NCI-H2081 treated with DMSO at 0.1 percent for 48 hours (cell line): ENCODE results near the gene NR2C2AP.

Experiments used
- DNase-seq: peaks from one replicate; lab custom pipeline; 2025; lab: John Stamatoyannopoulos, UW

Gene NR2C2AP

DNA sequence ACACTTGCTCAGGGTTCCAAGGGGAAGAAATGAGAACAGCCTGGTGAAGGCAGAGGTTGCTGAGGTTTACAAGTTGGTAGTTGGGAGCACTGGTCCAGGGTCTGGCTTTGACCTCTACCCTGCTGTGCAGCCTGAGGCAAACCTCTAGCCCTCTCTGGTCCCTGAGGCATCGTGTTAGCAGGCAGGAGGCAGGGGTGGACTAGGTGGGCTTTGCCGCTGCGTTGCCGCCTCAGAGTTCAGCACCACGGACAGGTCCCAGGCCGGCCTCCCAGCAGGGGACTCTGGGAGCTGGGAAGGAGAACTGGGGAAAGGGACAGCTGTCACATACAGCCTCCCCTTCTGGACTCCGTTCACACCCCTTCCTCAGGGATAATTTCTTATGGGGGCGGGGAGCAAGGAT lies 11.7 kb upstream of the NR2C2AP start:
- no peak for DNase-seq

DNA sequence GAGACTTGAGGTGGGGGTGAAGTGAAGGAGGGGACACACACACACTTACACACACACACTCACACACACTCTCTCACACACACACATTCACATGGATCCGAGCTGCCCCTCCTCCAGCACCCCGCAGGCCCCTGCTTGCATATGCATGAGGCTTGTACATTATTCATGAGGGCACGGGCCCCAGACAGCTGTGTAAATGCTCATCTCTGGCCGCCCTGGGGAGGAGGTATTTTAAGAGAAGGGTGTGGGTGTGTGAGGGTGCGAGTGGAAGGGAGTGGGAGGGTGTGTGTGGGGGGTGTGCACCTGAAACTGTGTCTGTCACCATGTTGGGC lies 10.9 kb upstream of the NR2C2AP start:
- no peak for DNase-seq

DNA sequence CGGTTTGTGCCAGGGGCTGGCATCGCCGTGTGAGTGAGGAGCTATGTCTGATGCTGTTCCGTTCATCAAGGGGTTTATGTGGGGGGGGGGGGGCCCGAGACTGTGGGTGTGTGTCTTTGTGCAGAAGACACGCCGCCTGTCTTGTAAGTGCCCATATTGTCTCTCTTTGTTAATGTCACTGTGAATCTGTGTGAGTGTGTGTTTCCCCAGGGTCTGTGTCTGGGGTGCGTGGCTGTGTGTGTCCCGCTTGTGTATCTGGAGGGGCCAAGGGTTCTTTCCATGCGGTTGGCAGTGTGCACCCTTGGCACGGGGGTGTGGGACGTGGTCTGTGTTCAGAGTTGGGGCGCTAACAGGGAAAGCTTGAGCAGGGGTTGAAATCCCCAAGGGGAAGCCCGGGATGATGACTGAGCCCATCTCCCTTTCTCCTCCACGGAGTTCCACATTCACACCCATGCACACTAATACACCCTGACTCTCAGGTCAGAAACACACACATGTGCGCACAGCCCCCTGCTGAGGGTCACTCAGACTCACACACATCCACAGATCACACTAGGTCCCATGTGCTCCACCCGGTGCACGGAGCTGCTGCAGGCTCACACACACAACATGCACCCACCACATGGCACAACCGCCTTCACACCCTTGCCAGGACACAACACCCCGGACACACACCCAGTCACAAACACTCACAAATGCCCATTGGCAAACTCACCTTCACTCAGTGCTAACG lies 10.4 kb upstream of the NR2C2AP start:
- no peak for DNase-seq

DNA sequence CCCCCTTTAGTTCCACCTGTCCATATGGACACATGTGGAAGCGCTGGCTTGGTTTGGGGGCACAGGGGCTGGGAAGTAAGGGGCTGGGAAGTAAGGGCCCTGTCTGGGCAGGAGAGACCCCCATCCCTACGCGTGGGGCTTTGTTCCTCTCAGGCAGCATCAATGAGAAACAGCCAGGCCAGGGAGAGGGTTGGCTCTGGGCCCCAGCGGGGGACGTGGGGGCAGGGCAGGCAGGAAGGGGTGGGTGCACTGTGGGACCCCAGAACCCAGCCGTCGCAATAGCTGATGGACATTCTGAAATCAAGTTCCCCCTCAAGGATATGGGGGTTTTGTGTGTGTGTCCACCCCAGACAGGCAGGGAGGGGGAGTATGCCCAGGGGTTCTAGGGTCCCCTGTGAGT lies 9.7 kb upstream of the NR2C2AP start:
- no peak for DNase-seq

DNA sequence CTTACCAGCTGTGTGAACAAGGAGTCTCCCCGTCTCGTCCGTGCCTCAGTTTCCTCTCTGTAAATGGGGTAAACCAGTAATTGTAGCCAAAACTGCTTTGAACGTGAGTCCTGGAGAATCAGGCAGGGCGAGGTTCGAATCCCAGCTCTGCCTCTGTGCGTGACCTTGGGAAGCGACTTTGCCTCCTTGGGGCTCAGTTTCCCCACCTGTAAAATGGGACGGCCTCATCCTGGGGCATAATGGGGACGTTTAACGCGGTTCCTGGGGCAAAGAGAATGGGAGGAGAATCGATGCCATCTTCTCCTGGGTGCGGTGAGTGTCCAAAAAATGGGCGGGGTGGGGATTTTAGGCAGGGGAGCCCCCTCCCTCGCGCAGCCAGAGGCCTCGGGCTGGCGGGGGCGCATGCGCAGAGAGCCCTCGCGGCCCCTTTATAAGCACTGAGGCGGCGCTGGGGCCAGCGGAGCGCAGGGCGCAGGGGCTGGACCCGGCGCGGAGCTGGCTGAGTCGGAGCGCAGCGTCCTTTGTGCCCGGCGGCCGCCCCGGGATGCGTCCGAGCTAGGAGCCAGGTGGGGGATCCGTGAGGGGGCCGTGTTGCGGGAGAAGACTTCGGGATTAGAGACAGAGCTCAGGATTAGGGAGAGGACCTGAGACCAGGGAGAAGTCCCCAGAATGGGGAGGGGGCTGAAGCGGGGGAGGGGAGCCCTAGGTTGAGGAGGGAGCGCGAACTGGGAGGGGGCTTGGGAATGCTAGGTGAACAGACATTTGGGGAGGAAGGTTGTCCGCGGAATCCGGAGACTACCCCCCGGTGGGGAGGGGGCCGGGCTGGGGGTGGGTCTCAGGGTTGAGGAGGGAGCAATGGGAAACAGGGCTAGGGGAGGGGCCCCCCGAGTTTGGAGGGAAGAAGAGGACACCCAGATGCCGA lies 8.5 kb upstream of the NR2C2AP start, which contains the start of gene NCAN:
Gene NCAN, plus strand, starts transcription at position 460 of the 922 bp plus-strand sequence. CDS start 4,996 bp downstream, outside the sequence.
- DNase-seq, result no peak

DNA sequence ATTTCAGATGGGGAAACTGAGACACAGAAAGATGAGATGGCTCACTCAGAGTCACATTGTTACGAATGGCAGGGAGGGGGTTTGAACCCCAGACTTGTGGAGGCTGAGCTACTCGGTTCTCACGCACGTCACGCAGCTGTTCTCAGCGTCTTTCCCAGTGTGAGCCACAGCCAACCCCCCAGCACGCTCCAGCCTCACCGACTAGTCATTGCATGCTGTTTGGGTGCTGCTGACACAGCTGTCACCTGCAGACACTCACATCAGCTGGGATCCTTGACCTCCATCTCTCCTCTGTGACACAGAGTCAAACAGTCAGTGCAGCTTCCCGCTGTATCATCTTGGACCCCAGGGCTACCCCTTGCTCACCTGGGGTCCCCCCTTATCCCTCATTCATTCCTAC lies 6.2 kb upstream of the NR2C2AP start:
- no peak for DNase-seq

DNA sequence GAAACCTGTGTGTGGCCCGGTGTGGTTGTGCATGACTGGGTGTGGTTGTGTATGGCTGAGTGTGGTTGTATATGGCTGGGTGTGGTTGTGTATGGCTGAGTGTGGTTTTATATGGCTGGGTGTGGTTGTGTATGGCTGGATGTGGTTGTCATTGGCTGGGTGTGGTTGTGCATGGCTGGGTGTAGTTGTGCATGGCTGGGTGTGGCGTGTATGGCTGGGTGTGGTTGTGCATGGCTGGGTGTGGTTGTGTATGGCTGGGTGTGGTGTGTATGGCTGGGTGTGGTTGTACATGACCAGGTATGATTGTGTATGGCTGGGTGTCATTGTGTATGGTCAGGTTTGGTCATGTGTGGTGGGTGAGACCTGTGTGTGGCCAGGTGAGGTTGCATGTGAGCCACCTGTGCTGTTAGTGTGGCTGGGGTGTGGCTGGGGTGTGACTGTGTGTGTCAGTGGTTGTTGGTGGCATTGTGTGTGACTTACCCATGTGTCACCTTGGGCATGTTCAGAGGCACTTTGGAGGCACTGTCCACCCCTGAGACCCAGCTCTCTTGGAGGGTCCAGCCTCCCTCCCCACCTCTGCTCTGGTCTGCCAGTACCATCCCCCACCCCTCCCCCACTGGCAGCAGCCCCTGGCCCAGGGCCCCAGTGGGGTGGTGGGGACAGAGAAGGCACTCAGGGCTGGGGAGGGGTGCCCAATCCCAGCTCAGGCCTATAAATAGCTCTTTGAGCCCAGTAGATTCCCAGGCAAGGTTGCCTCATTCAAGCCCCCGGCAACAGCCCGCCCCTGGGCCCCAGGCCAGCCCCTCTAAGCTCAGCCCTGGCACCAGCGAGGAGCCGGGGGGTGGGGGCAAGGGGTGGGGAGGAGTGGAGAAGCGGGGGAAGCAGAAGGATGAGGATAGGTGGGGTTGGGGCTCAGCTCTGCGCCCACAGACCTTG lies 4.7 kb upstream of the NR2C2AP start:
- no peak for DNase-seq

DNA sequence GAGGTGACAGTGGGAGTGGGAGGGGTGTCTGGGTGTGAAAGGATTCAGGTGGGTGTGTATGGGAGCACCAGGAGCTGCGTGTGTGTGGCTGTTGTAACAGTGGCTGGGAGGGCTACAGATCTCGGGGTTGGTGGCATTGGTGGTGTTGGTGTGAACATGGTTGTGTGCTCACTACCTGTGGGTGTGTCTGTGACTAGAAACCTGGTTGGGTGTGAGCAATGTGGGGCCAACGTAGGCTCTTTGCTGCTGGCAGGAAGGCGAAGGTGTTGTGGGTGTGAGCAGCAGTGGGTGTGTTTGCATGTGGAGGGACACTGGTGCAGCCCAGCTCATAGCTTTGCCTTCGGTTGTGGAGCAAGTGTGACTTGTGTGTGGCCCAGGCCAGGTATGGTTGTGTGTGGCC lies 3.7 kb upstream of the NR2C2AP start:
- no peak for DNase-seq

DNA sequence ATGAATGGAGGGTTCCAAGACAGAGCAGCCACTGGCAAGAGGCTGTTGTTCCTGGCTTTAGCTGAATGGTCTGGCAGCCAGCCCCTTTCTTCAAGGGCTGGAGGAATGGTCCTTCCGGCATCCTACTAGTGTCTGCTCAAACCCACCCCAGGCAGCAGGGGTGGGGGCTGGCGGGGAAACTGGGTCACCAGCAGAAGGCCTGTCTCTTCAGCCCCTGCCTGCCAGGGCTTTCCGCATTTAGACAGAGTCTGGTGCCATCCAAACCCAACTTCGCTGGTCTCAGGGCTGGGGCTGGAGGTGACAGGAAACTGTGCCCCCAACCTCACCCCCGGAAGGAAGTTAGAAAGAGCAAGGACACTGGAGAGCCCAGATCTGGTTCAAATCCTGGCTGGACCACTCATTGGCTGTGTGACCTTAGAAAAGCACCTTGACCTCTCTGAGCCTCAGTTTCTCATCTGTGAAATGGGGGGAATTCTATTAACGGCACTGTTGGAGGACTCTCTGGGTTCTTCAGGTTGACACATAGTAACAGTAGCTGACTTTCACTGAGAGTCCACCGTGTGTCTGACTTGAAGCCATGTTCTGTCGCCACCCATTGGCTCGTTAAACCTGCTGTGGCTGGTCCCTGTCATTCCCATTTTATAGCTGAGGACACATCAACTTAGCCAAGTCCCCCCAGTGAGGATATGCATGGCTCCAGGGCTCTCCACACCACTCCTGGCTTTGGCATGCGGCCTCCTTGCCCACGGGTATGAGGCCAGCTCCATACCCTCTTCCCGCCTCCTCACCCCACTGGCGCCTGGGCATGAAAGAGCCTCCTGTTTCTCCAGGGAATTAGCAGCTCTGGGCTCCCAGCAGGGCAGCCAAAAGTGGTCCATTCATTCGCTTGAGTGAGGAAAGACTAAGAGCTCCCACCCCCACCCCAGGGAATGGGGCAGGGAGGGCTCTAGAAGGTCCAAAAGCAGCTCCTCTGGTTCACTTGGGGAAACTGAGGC lies 2.5 kb upstream of the NR2C2AP start:
- DNase-seq, result no peak

DNA sequence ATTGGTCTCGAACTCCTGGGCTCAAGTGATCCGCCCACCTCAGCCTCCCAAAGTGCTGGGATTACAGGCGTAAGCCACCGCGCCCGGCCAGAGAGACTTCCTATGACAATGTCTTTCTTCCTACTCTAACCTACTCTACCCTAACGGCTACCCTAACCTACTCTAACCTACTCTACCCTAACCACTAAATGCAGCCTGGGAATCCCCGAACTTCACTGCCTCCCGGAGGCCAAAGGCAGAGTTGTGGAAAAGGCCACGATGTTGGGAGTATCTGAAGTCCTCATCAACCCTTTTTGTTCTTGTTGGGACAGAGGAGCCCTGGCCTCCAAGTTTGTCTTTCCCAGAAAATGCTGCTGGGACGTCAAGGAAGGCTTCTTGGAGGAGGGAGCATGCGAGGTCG lies 967 bp upstream of the NR2C2AP start:
- no peak for DNase-seq

DNA sequence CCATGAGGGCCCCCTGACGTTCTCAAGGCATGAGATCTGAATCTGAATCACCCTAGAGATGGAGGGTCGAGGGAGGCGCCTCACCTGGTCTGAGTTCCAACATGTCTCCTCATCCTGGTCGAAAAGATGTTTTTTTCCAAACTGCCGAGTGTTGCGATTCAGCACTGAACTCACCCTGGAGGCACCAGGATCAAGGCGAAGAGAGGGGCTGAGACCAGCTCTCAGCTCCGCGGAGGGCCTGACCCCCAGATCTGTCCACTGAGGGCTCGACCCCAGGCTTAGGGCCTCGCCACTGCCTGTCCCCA lies 555 bp downstream of the NR2C2AP start:
- DNase-seq, result no peak

DNA sequence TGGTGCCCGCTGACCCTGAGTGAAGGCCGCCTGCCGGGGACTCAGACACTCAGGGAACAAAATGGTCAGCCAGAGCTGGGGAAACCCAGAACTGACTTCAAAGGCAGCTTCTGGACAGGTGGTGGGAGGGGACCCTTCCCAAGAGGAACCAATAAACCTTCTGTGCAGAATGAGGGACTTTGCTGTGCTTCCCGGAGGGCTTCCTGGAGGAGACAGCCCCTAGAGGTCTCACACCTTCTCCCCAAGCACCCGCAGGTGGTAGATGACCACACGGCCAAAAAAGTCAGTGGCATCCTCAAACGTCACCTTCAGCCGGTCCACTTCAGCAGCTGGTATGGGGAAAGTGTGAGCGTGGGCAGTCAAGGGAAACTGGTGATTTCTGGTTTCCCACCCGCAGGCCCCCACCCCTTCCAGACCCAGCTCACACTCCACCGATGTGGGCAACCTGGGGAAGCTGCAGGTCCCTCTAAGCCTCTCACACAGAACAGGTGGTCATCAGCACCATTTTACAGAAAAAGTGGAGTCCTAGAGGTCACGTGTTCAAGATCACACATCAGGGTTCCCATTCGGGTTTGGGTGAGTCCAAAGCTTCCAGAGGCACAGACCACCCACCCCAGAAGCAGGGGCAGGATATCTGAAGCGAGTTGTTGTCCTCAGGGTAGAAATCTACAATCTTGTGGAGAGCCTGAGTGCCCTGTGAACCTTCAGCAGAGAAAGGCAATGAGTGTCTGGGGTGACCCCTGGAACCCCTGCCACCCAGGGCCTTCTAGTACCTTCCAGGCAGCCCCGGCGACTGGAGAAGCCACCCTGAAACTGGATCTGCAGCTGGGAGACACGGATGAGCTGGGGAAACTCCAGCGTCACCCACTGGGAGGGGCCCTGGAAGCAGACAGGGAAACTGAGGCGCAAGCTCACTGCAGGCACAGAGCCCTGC lies 1.2 kb downstream of the NR2C2AP start:
- no peak for DNase-seq

DNA sequence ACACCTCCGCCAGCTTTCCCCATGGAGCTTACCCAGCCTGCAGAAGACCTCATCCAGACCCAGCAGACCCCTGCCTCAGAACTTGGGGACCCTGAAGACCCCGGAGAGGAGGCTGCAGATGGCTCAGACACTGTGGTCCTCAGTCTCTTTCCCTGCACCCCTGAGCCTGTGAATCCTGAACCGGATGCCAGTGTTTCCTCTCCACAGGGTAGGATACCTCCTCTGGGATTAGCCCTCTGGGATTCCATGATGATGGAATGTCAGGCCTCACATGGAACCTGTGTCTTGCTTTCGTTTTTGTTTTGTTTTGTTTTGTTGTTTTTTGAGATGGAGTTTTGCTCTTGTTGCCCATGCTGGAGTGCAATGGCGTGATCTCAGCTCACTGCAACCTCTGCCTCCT lies 9.3 kb downstream of the NR2C2AP start:
- DNase-seq, result no peak

DNA sequence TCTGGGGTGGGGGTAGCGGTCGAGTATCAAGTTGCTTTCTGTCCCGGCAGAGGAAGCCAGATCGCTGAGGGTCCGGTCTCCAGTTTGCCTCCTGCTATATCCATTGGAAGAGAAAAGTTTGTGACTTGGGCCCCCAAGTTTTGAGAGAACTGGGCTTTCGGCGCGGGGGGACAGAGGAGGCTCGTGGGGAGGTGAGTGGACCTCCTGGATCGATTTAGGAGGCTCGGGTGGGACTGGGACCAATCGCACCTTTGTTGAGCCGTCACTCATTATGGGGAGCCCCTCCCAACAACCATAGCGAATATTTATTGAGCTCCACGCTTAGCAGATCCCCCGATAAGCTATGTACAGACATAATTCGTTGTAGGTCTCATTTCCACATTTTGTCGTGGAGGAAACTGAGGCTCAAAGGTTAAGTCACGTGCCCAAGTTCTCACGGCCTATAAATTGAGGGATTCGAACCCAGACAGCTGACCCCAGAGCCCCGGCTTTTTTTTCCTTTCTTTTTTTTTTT lies 10.2 kb downstream of the NR2C2AP start:
- DNase-seq, result no peak

DNA sequence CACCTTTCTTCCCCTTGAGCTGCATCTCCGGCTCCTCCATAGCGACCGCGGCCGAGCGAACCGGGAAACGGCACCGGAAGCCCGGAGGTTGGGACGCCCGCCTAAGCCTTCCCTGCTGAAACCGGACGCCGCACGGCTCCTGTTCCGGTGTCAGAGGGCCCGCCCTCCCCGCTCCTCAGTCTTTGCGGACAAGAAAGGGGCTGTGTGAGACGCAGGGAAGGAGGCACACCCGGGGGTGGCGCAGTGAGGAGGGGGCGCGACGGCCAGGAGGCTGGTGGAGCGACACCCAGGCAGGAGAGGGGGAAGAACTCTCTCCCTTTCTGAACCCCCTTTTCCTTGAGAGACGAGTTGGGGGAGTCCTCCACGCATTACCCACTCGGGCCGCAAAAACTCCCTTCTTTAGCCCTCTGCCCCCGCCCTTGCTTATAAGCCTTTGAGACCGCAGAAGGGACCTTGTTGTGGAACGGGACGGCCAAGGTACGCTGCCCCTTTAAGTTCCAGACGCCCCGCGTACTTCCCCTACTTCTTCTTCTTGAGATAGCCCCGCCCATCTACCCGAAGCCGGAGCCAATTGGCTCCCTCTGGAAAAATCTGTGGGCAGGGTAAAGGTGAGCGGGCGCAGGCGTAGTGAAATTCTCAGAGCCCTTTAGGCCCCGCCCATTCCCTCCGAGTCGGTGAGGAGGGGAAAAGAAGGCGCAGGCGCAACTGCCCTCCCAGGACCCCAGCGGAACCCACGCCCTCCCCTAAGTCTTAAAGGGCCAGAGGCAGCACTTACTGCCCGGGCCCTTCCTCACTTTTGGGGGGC lies 10.9 kb downstream of the NR2C2AP start, which contains the start of the genes BORCS8 and RFXANK:
Gene BORCS8, minus strand, starts transcription at position 75 of the 805 bp plus-strand sequence. Its CDS starts 35 bp downstream, at position 40.
Gene RFXANK, plus strand, starts transcription at position 181 of the 805 bp plus-strand sequence. CDS start 1,689 bp downstream, outside the sequence.
- peak; percentile 95 for DNase-seq

DNA sequence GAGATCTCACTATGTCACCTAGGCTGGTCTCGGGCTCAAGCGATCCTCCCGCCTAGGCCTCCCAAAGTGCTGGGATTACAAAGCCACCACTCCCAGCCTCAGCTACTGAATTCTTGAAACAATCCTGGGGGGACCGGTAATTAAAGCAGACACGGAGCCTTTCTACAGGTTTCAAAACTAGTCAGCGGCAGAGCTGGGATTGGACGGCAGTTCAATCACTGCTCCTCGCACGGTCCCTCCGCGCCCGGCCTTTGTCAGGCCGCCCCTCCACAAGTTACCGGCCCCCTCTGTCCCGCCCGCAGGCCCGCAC lies 11.5 kb downstream of the NR2C2AP start:
- DNase-seq, result no peak

DNA sequence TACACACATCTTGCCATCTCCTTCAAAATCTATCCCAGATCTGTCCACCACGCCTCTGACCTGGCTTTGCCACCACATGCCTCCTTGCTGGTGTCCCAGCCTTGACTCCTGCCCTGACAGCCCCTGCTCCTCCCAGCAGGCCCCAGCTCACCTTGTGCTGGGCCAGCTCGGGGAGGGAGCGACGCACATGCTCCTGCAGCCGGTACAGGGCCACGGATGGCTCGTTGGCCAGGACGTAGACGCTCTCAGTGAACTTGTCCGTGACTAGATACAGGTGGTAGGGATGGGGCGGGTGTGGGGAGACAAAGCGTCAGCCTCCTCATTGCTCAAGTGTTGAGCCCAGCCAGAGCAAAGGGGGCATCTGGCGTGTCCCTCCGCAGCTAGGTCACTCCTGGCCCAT lies 16.5 kb downstream of the NR2C2AP start:
- DNase-seq, result no peak

DNA sequence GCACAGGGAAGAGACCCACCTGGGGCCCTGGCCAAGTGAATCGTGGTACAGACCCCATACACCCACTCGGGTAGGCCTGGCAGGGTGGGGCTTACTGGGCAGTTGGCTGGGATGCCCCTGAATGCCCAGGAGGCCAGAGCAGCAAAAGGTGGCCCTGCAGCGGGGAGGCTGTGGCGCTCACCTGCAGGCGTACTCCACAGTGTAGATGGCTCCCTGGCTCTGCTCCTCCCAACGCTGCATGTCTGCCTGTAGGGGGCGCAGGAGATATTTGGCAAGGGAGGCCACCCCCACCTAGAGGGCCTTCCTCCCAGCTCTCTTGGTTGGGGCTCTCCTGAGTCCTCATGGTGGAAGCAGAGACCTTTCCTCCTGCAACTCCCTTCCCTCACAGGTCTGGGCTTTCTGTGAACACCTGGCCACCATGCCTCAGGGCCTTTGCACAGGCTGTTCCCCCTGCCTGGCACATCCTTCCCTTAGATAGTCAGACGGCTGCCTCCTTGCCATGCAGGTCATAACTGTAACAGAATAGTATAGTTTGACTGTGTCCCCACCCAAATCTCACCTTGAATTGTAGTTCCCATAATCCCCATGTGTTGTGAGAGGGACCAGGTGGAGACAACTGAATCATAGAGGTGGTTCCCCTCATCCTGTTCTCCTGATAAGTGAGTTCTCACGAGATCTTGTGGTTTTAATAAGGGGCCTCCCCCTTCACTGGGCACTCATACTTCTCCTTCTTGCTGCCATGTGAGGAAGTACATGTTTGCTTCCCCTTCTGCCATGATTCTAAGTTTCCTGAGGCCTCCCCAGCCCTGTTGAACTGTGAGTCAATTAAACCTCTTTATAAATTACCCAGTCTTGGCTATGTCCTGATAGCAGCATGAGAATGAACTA lies 17.1 kb downstream of the NR2C2AP start:
- DNase-seq, result peak; percentile 8
